ENCODE data around the gene APBB1. TPM values are rescaled to one million over a fixed set of nuclear protein-coding genes. Genes with fewer than 3 reads are reported as not detected.

The APBB1 gene
- total RNA-seq, 6 donors from 2014 or later, result 30.4 to 66.8 (median 40.0) TPM

DNA sequence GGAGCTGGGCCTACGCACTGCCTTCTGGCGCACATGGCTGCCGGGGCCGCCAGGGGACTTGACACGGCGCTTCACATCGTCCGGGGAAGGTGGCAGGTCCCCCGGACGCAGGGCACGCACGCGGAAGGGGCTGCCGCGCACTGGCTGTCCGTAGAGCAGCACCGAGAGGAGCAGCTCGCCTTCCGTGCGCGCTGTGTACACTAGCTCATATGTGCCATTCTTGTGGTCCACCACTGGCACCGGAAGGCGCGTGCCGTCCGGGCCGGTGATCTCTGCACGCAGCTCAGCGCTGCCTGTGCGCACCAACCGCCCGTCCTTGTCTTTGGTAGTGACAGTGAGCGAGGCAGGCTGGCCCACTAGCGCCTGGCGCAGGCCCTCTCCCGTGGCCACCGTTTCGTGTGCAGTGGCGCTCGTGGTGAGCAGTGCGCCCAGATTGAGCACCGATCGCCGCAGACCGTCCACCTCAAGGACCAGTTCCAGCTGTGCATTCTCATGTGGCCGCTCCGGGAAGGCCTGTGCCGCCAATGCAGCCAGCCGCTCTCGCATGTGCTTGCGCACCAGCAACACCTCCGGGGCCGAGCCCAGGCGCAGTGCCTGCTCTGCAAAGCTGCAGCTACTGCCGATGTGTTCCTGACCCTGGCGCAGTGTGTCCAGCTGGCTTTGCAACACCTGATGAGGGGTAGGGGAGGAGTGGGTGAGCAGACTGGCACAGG, 37.6 kb upstream of the APBB1 start:
- peaks cover 20 to 93% (median 62%) of the 10 kb centered on the region in 4 donors for H3K36me3 ChIP-seq
- 94 to 97% methylated on average over 9 to 56 of the region's 56 CpGs for WGBS, 2 donors

DNA sequence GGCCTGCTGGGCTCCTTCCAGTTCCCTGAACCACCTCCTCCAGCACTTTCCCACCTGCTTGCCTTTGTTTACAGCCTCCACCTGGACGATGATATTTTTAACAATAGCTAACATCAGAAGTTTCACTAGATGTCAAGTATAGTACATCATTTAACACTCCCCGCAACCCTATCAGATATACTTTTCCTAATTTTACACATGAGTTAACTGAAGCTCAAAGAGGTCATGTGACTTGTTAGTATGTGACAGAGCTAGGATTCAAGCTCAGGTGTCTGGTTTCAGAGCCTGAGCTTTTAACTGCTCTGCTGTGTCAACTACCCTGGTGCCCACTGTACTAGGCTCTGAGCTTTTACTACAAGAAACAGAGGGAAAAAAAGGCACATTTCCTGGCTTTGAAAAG, 36.2 kb upstream of the APBB1 start:
- TF ChIP-seq EP300 (IDR thresholded peaks at IDR 0.05) (no peak), POLR2AphosphoS5 (IDR thresholded peaks at IDR 0.05) (no peak), POLR2A (IDR thresholded peaks at IDR 0.05) (no peak)
- TF ChIP-seq, protein P1, sequence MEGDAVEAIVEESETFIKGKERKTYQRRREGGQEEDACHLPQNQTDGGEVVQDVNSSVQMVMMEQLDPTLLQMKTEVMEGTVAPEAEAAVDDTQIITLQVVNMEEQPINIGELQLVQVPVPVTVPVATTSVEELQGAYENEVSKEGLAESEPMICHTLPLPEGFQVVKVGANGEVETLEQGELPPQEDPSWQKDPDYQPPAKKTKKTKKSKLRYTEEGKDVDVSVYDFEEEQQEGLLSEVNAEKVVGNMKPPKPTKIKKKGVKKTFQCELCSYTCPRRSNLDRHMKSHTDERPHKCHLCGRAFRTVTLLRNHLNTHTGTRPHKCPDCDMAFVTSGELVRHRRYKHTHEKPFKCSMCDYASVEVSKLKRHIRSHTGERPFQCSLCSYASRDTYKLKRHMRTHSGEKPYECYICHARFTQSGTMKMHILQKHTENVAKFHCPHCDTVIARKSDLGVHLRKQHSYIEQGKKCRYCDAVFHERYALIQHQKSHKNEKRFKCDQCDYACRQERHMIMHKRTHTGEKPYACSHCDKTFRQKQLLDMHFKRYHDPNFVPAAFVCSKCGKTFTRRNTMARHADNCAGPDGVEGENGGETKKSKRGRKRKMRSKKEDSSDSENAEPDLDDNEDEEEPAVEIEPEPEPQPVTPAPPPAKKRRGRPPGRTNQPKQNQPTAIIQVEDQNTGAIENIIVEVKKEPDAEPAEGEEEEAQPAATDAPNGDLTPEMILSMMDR (IDR thresholded peaks at IDR 0.05), result no peak
- Histone ChIP-seq H3K4me3 (no peak overlapping the region), H3K4me1 (no peaks in the 10 kb centered on the region), H3K27ac (no peak overlapping the region), H3K9me3 (no peaks in the 10 kb centered on the region), H3K36me3 (peaks cover 31 to 97% (median 76%) of the 10 kb centered on the region in 4 donors), H3K27me3 (no peaks in the 10 kb centered on the region)
- 85 to 94% methylated on average over 2 of the region's 2 CpGs for WGBS, 2 donors
- no peak for DNase-seq
- no peak for ATAC-seq (ENCODE audit: low FRiP score in 2 of 2)

More for the DNA sequence above, 37.6 kb upstream of the APBB1 start:
- Histone ChIP-seq H3K9me3 (no peaks in the 10 kb centered on the region), H3K27ac (no peak overlapping the region), H3K27me3 (no peaks in the 10 kb centered on the region), H3K4me3 (no peak overlapping the region), H3K4me1 (no peaks in the 10 kb centered on the region)
- TF ChIP-seq POLR2A (IDR thresholded peaks at IDR 0.05), result no peak
- DNase-seq, result peak in 1 of 2 donors; percentile 81
- no peak for ATAC-seq (ENCODE audit: low FRiP score in 2 of 2)

DNA sequence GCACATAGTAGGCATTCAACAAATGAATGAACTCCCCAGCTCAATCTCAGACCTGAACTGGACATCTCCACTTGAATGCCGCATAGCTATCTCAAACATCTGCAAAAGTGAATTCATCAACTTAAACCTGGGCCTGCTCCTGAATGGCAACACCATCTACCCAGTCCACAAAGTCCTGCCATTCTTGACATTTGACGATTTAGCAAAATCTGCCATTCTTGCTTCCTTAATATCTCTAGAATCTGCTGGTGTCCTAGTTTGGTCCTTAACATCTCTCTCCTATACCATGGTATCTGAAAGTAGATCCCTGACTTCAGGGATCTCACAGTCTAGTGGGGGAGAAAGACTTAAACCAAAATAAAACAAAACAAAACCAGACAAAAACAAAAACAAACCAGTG, 34.3 kb upstream of the APBB1 start:
- no peak overlapping the region for H3K4me3 ChIP-seq
- no peaks in the 10 kb centered on the region for H3K4me1 ChIP-seq
- no peaks in the 10 kb centered on the region for H3K9me3 ChIP-seq
- ATAC-seq (ENCODE audit: low FRiP score in 2 of 2) (no peak), DNase-seq (no peak)
- no peak for TF ChIP-seq POLR2A (IDR thresholded peaks at IDR 0.05)
- no peak for TF ChIP-seq EP300 (IDR thresholded peaks at IDR 0.05)
- TF ChIP-seq, protein P1 (IDR thresholded peaks at IDR 0.05), result no peak
- TF ChIP-seq POLR2AphosphoS5 (IDR thresholded peaks at IDR 0.05), result no peak
- H3K27ac ChIP-seq, result no peak overlapping the region
- no peaks in the 10 kb centered on the region for H3K27me3 ChIP-seq
- peaks cover 38 to 98% (median 90%) of the 10 kb centered on the region in 4 donors for H3K36me3 ChIP-seq
- 91 to 96% methylated on average over 2 of the region's 2 CpGs for WGBS, 2 donors

DNA sequence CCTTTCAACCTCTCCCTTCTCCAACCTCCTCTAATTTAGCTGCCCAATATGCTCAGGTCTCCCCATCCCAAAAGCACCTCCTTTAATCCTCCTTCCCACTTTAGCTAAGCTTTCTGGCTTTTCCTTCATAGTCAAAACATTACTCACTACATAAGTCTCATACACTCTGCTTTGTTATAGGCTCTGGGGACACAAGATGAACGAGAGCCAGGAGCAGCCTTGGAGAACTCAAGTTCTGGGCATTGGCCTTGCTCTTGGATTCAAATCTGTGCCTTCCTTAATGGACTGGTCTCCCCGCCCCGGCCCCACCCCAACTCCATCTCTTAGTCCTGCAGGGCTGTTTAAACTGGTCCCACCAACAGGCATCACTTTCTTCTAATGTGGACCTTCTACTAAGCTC, 33.3 kb upstream of the APBB1 start:
- no peak overlapping the region for H3K27ac ChIP-seq
- ATAC-seq (ENCODE audit: low FRiP score in 2 of 2) (peak in 1 of 2 donors; percentile 50), DNase-seq (no peak)
- no peak overlapping the region for H3K4me3 ChIP-seq
- WGBS, 2 donors, result 86 to 91% methylated on average over 3 of the region's 3 CpGs
- no peaks in the 10 kb centered on the region for H3K4me1 ChIP-seq
- TF ChIP-seq, protein P1 (IDR thresholded peaks at IDR 0.05), result no peak
- no peak for TF ChIP-seq EP300 (IDR thresholded peaks at IDR 0.05)
- TF ChIP-seq POLR2A (IDR thresholded peaks at IDR 0.05), result no peak
- TF ChIP-seq POLR2AphosphoS5 (IDR thresholded peaks at IDR 0.05), result no peak
- H3K9me3 ChIP-seq, result no peaks in the 10 kb centered on the region
- no peaks in the 10 kb centered on the region for H3K27me3 ChIP-seq
- H3K36me3 ChIP-seq, result peaks cover 38 to 96% (median 81%) of the 10 kb centered on the region in 4 donors

DNA sequence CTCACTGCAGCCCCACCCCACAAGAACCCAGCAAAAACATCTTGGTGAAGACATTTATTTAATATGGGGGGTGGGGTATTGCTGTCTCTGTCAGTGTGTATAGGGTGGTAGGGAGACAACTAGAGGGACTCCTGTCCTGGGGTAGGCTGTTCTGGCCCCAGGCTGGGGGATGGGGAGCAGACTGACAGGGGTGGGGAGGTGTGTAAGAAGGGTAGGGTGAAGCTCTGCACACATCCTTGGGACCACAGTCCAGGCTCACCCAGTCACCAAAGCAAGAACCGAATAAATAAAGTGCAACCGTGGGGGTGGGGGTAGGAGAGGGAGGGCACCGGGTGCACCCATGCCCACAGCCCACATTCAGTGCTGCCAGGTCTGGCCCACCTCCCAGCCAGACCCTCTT, 29.7 kb upstream of the APBB1 start:
- Histone ChIP-seq H3K27ac (no peak overlapping the region), H3K9me3 (no peaks in the 10 kb centered on the region), H3K4me1 (no peaks in the 10 kb centered on the region), H3K4me3 (no peak overlapping the region), H3K36me3 (peaks cover 27 to 60% (median 45%) of the 10 kb centered on the region in 4 donors), H3K27me3 (no peaks in the 10 kb centered on the region)
- WGBS, 2 donors, result 87% methylated on average over 3 of the region's 3 CpGs
- TF ChIP-seq POLR2A (IDR thresholded peaks at IDR 0.05), result no peak
- TF ChIP-seq POLR2AphosphoS5 (IDR thresholded peaks at IDR 0.05), result no peak
- TF ChIP-seq, protein P1 (IDR thresholded peaks at IDR 0.05), result no peak
- no peak for TF ChIP-seq EP300 (IDR thresholded peaks at IDR 0.05)
- ATAC-seq (ENCODE audit: low FRiP score in 2 of 2) (peak in 1 of 2 donors; percentile 35), DNase-seq (peak in 1 of 2 donors; percentile 25)
